ENCODE data around the gene CD300E.
A peak's percentile ranks its signal among the peaks of the same experiment; 100 is the strongest.
"Not testable (repeated sequence)": the region's sequence is repeated elsewhere in the genome, so short reads cannot be mapped to it uniquely, and the experiment has no call there.

The CD300E gene

GRCh38 chr17:74633326-74633725, 9.8 kb upstream of the CD300E start:
- no peak for DNase-seq

GRCh38 chr17:74632617-74633016, 9.1 kb upstream of the CD300E start:
- DNase-seq, result no peak

GRCh38 chr17:74631468-74632450, 8.2 kb upstream of the CD300E start:
- peak; percentile 47 for DNase-seq

GRCh38 chr17:74630251-74630650, 6.7 kb upstream of the CD300E start:
- DNase-seq, result not testable (repeated sequence)

GRCh38 chr17:74625661-74626060, 2.1 kb upstream of the CD300E start:
- no peak for DNase-seq

- DNase-seq, result no peak
These were observed 593 bp upstream of the CD300E start for GRCh38 chr17:74624131-74624530.

GRCh38 chr17:74619077-74619673, 4.4 kb downstream of the CD300E start:
- no peak for DNase-seq

GRCh38 chr17:74618451-74618850, 5.1 kb downstream of the CD300E start:
- no peak for DNase-seq

GRCh38 chr17:74616696-74617095, 6.8 kb downstream of the CD300E start:
- no peak for DNase-seq

- no peak for DNase-seq
These were observed 11.5 kb downstream of the CD300E start for GRCh38 chr17:74612046-74612445.

GRCh38 chr17:74610108-74610507, 13.4 kb downstream of the CD300E start:
- DNase-seq, result no peak

GRCh38 chr17:74608511-74608910, 15.0 kb downstream of the CD300E start:
- no peak for DNase-seq

GRCh38 chr17:74607221-74607620, 16.3 kb downstream of the CD300E start:
- no peak for DNase-seq

- no peak for DNase-seq
These were observed 17.5 kb downstream of the CD300E start for GRCh38 chr17:74606050-74606449.

GRCh38 chr17:74605361-74605760, 18.2 kb downstream of the CD300E start:
- DNase-seq, result no peak

- no peak for DNase-seq
These were observed 18.8 kb downstream of the CD300E start for GRCh38 chr17:74604761-74605160.

GRCh38 chr17:74604200-74604599, 19.3 kb downstream of the CD300E start:
- DNase-seq, result no peak

- no peak for DNase-seq
These were observed 19.8 kb downstream of the CD300E start for GRCh38 chr17:74603746-74604145.

- DNase-seq, result no peak
These were observed 20.4 kb downstream of the CD300E start for GRCh38 chr17:74603037-74603635.

GRCh38 chr17:74601944-74602572, 21.5 kb downstream of the CD300E start:
- DNase-seq, result no peak

- DNase-seq, result peak; percentile 47
These were observed 24.0 kb downstream of the CD300E start for GRCh38 chr17:74599448-74599939.

GRCh38 chr17:74599023-74599399, 24.5 kb downstream of the CD300E start:
- DNase-seq, result no peak

GRCh38 chr17:74598346-74599022, 25.1 kb downstream of the CD300E start:
- DNase-seq, result no peak
